Hepatocyte (in vitro differentiated cells): ENCODE data around the gene PRKCA.

Experiments used
- EZH2 ChIP-seq: fragments of 200-600 bp; sonication (generic); IDR thresholded peaks from 2 replicates; pipeline ENCODE4 v1.6.1; 2016; ENCODE audit warnings: antibody characterized with exemption, mild to moderate bottlenecking, borderline replicate concordance
- TF ChIP-seq, protein P1 (sequence below): fragments of 200-600 bp; sonication (generic); IDR thresholded peaks from 2 replicates; pipeline ENCODE4 v1.5.1; 2016; ENCODE audit warnings: antibody characterized with exemption, mild to moderate bottlenecking; ENCODE audit not compliant: poor library complexity

- no peak for TF ChIP-seq EZH2
- TF ChIP-seq, protein P1, sequence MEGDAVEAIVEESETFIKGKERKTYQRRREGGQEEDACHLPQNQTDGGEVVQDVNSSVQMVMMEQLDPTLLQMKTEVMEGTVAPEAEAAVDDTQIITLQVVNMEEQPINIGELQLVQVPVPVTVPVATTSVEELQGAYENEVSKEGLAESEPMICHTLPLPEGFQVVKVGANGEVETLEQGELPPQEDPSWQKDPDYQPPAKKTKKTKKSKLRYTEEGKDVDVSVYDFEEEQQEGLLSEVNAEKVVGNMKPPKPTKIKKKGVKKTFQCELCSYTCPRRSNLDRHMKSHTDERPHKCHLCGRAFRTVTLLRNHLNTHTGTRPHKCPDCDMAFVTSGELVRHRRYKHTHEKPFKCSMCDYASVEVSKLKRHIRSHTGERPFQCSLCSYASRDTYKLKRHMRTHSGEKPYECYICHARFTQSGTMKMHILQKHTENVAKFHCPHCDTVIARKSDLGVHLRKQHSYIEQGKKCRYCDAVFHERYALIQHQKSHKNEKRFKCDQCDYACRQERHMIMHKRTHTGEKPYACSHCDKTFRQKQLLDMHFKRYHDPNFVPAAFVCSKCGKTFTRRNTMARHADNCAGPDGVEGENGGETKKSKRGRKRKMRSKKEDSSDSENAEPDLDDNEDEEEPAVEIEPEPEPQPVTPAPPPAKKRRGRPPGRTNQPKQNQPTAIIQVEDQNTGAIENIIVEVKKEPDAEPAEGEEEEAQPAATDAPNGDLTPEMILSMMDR = no peak
These were observed 556.9 kb downstream of the PRKCA start for GRCh38 chr17:66859353-66859752.
